Airway epithelial cell (primary cell): ENCODE measurements around the gene ENTPD2. TPM values are rescaled to one million over a fixed set of nuclear protein-coding genes. Genes with fewer than 3 reads are reported as not detected.

Experiments
- total RNA-seq: library from RNA; depleted of rRNA; stranded (reverse); fragments of >200 nt; gene quantifications from 2 replicates; pipeline ENCODE4 v1.2.3, GENCODE V29; 2015

ENTPD2 gene
- total RNA-seq, result 1.1 and 1.4 TPM in 2 replicates

DNA sequence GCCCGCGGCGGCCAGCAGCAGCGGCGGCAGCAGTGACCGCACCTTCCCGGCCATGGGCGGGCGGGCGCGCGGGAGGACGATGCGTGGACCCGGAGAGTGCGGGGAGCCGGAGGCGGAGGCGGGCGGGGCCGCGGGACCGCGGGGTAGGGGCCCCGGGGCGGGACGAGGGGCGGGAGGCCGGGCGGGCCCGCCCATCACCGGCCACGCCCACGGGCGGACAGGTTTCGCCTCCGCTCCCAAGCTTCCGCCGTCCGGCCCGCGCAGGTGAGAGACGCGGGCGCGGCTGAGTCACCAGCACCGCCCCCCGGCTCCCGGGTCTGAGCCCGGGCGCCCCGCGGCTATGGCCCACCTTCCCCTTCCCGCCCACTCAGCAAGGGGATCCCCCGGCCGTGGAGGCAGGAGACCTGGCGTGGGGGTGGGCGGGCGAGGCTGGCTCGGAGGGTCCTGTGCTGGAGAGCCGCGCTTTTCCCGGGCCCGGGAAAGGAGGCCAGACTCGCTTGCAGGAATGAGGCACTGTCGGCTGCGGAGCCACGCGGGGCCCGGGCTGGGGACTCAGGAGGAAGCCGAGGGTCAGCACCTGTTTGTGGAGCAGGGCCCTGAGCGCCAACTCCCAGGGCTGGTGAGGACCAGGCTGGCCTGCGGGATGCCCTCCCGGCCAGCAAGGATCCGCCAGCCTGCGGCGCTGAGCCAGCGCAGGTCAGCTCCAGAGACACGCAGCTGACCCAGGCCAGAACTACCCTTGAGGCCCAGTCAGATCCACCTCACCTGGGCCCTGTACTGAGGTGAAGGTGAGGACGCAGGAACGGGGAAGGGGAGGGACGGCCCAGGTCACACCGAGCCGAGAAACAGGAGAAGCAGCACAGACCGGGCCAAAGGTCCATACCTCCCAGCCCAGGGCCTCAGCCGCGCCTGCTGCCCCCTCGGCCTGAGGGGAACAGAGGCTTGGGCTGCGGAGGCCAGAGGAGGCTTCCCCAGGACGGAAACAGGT, at the start of gene ENTPD2:
TSS of gene ENTPD2 (minus strand) at position 118 of the 988 bp plus-strand sequence. CDS start at position 54, 64 bp downstream.

DNA sequence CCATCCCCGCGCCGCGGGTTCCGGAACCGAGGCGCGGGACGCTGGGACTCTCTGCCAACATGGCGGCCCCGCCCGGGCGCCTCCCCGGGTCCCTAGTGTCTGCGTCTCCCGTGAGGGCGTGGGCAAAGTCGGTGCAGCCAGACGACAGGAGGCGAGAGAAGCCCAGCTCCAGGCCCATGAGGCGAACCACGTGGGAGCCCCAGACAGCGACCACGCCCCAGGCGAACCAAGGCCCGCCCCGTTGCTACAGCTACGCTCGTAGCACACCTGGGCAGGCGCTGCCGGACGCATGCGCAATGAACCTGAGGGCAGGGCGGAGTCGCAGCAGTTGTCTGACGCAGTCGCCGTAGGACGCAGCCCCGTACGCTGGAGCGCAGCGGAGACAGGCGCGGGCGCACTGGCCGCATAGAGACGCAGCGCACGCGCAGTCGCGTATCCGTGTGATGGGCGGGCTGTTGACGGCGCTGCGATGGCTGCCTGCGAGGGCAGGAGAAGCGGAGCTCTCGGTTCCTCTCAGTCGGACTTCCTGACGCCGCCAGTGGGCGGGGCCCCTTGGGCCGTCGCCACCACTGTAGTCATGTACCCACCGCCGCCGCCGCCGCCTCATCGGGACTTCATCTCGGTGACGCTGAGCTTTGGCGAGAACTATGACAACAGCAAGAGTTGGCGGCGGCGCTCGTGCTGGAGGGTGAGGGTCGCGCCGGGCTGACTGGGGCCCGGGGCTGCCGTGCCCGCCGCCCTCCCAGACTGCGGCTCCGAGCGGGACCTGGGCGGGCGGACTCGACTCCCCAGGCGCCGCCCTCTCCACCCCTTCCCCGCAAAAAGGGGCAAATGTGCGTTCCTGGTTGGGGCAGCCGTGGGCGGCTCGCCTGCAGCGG, 32.9 kb upstream of the ENTPD2 start, which contains the start of gene MAN1B1:
TSS of gene MAN1B1 (plus strand) at position 455 of the 878 bp plus-strand sequence. CDS start at position 470, 15 bp downstream.

DNA sequence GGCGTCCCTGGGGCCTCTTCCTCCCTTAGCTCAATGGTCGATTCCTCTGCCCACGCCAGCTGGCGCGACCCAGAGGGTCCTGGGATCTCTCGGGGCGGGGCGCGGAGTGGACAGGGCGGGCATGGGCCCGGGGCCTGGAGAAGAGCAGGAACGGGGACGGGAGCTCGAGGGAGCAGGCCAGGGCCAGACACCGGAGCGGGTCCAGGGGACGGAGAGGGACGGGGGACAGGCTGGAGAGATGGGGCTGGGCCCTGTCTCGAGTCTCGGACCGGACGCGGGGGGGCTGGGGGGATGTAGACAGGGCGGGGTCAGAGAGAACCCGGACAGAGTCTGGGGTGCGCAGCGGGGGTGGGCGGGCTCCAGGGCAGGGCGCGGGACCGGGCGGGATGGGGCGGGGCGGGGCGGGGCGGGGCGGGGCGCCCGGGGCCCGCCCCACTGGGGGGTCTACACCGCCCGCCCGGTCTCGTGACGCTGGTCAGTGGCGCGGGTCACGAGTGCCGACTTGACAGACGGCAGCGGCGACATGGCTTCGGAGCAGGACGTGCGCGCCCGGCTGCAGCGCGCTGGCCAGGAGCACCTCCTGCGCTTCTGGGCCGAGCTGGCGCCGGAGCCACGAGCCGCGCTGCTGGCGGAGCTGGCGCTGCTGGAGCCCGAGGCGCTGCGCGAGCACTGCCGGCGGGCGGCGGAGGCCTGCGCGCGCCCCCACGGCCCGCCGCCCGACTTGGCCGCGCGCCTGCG, 23.3 kb upstream of the ENTPD2 start, which contains the start of gene UAP1L1:
TSS of gene UAP1L1 (plus strand) at position 508 of the 738 bp plus-strand sequence. CDS start at position 524, 16 bp downstream.

DNA sequence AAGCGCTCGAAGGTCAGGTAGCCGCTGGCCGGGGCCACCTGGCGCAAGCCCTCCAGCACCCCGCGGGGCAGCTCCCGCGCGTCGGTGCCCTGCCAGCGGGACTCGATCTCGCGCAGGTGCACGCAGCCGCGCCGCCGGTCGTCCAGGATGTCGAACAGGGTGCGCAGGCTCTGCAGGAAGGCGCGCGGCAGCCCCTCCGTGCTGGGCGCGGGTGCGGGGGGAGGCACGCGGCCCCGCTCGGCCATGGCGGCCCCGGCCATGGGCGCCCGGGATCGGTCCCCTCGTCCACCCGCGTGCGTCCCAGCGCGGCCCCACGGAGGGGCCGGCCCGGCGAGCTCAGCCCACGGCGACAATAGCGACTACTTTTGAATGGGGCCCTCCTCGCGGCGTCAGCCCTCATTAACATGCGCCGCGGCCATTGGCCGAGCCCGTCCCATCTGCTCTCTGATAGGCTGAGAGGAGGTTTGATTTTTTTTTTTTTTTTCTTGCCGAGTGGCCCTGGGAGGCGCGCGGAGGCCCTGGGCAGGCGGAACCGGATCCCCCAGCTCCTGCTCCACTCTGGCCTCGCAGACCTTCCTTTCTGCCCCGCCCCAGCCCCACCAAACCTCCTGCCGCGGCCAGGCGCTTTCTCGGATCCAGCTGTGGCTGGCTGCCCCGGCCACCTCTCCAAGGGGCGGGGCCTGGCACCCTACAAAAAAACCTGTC, 16.5 kb upstream of the ENTPD2 start, which contains the start of gene SAPCD2:
TSS of gene SAPCD2 (minus strand) at position 357 of the 705 bp plus-strand sequence. CDS start at position 260, 97 bp downstream.

DNA sequence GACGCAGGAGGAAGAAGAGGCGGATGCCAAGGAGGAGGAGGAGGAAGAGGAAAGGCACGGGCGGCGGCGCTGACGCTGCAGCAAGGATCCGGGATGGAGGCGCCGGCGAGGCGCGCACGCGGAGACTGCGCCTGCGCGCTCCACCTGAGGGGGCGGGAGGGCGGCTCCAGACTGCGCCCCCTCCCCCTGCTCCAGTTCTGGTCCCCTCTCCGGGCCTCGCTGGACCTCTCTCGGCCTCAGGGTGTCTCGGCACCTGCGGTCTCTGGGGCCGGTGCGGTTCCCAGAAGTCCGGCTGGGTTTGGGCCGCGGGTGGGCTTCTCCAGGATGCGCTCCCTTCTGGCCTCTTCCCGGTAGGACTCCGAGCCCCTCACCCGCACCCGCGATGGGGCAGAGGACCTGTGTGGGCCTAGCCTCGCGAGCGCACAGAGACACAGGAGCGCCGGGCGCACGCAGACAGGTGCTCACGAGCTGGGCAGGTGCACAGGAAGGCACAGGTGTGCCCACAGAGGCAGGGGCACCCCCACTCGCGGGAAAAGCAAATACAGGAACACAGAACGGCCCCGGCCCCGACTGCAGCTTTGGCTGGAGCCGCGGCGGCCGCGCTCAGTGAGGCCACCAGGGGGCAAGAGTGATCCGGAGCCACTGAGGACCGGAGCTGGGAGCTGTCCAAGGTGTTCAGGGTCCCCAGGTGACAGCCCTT, 7.6 kb downstream of the ENTPD2 start, which contains the start of gene NPDC1:
TSS of gene NPDC1 (minus strand) at position 90 of the 700 bp plus-strand sequence. CDS start 188 bp downstream, outside the sequence.

DNA sequence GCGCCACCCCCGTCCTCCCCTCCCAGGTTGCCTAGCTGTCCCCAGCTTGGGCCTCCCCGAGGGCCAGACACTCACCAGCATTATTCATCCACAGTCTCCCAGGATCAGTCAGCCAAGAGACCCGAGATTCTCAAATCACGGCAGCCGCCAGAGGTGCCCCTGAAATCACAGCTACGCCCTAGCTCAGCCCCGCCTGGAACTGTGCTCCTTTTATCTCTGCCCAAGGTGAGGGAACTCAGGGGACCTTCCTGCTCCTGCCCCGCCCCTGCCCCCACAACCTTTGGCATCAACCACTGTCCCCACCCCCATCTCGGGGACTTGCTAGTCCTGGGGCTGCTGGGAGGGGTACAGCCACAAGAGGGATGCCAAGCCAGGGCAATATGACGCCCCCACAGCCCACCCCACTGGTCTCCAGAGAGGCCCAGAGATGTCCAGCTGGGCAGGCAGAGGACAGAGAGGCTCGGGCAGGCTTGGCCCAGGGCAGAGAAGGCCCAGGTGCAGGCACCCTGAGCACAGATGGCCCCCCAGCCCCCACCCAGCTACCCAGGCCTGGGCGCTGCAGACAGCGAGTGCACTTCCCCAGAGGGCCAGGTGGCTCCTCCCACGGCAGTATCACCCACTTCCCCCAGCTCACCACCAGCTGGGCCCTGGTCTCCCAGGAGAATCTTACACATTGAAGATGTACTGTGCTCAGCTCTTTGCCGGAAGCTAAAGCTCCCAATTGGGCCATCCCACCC, 21.8 kb downstream of the ENTPD2 start, which contains the start of gene FUT7:
TSS of gene FUT7 (minus strand) at position 185 of the 737 bp plus-strand sequence. CDS start at position 88, 97 bp downstream.

DNA sequence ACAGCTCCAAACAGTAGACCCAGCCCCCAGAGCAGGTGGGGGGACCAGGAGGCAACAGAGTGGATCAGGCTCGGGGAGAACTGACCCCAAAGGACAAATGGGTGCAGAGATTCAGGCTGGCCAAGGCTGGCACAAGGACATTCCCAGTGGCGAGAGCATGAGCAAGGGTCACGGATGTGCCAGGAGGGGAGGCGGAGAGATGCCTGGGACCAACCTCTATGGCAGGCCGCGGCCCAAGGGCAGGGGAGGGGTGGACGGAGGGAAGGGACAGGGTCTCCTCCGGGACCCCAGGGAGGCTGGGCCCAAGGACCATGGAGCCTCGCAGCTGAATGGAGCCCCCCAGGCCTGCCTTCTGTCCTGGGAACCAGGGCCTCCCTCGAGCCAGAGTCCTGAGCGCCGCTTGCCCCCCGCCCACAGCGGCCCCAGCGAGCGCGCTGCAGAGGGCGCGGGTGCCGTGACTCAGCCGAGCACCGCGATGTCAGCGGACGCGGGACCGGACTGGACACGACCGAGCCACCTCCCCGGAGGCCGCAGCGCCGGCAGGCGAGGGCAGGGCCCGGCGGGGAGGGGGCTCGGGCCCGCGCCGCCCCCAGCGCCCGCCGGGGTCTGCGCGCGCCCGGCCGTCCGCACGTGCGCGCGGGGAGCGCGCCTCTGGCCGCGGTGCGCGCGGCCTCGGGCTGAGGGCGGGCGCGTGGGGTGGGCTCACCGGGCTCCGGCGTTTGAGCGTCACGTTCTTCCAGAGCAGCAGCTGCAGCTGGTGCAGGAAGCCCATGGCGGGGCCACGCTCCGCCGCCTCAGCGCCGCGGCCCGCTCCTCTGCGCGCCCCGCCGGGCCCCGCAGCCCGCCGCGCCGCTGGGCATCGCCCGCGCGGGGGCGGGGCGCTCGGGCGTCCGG, 26.2 kb downstream of the ENTPD2 start, which contains the start of gene ABCA2:
TSS of gene ABCA2 (minus strand) at position 869 of the 894 bp plus-strand sequence. CDS start at position 772, 97 bp downstream.

Other genes with a start within 250 kb of the ENTPD2 start
- 86.5 and 106 TPM in 2 replicates for gene RABL6, start 246.1 kb downstream of the ENTPD2 start, total RNA-seq
- gene AJM1, start 211.6 kb downstream of the ENTPD2 start, total RNA-seq, result 1.8 and 2.0 TPM in 2 replicates
- 109 and 144 TPM in 2 replicates for gene PHPT1, start 204.7 kb downstream of the ENTPD2 start, total RNA-seq
- 0.74 and 1.4 TPM in 2 replicates for gene MAMDC4, start 201.7 kb downstream of the ENTPD2 start, total RNA-seq
- 341 and 351 TPM in 2 replicates for gene EDF1, start 187.8 kb downstream of the ENTPD2 start, total RNA-seq
- 11.5 and 16.3 TPM in 2 replicates for gene TRAF2, start 167.5 kb downstream of the ENTPD2 start, total RNA-seq
- 147 and 164 TPM in 2 replicates for gene FBXW5, start 109.3 kb downstream of the ENTPD2 start, total RNA-seq
- gene C8G, start 108.8 kb downstream of the ENTPD2 start, total RNA-seq, result not detected in 2 replicates
- not detected in 2 replicates for gene LCN12, start 101.8 kb downstream of the ENTPD2 start, total RNA-seq
- not detected in 2 replicates for gene PTGDS, start 76.6 kb downstream of the ENTPD2 start, total RNA-seq
- gene LCNL1, start 71.1 kb downstream of the ENTPD2 start, total RNA-seq, result not detected in 2 replicates
- gene PAXX, start 61.6 kb downstream of the ENTPD2 start, total RNA-seq, result 50.9 and 69.2 TPM in 2 replicates
- 179 and 203 TPM in 2 replicates for gene CLIC3, start 57.5 kb downstream of the ENTPD2 start, total RNA-seq
- gene ABCA2, start 25.8 kb downstream of the ENTPD2 start, total RNA-seq, result 11.9 and 15.6 TPM in 2 replicates
- gene FUT7, start 22.0 kb downstream of the ENTPD2 start, total RNA-seq, result not detected in 2 replicates
- 36.7 and 39.0 TPM in 2 replicates for gene NPDC1, start 7.9 kb downstream of the ENTPD2 start, total RNA-seq
- 31.6 and 31.9 TPM in 2 replicates for gene SAPCD2, start 16.5 kb upstream of the ENTPD2 start, total RNA-seq
- 2.7 and 4.0 TPM in 2 replicates for gene UAP1L1, start 23.5 kb upstream of the ENTPD2 start, total RNA-seq
- gene MAN1B1, start 32.9 kb upstream of the ENTPD2 start, total RNA-seq, result 59.0 and 62.8 TPM in 2 replicates
- 52.1 and 52.4 TPM in 2 replicates for gene DPP7, start 60.7 kb upstream of the ENTPD2 start, total RNA-seq
- 0.14 and 0.42 TPM in 2 replicates for gene GRIN1, start 85.1 kb upstream of the ENTPD2 start, total RNA-seq
- gene LRRC26, start 116.0 kb upstream of the ENTPD2 start, total RNA-seq, result 0.35 and 0.70 TPM in 2 replicates
- not detected in 2 replicates for gene TMEM210, start 118.0 kb upstream of the ENTPD2 start, total RNA-seq
- 14.7 and 15.9 TPM in 2 replicates for gene ANAPC2, start 134.5 kb upstream of the ENTPD2 start, total RNA-seq
- gene SSNA1, start 134.6 kb upstream of the ENTPD2 start, total RNA-seq, result 119 and 122 TPM in 2 replicates
- gene TPRN, start 146.7 kb upstream of the ENTPD2 start, total RNA-seq, result 11.4 and 12.5 TPM in 2 replicates
- gene TMEM203, start 151.6 kb upstream of the ENTPD2 start, total RNA-seq, result 38.4 and 43.2 TPM in 2 replicates
- gene NDOR1, start 151.6 kb upstream of the ENTPD2 start, total RNA-seq, result 9.2 and 12.6 TPM in 2 replicates
- gene RNF208, start 168.2 kb upstream of the ENTPD2 start, total RNA-seq, result 0.70 and 1.5 TPM in 2 replicates
- 17.3 and 19.3 TPM in 2 replicates for gene CYSRT1, start 171.1 kb upstream of the ENTPD2 start, total RNA-seq
- gene RNF224, start 173.4 kb upstream of the ENTPD2 start, total RNA-seq, result 0.35 and 0.70 TPM in 2 replicates
- 0.14 TPM in 1 of 2 replicates, not detected in the other for gene SLC34A3, start 176.8 kb upstream of the ENTPD2 start, total RNA-seq
- gene TUBB4B, start 187.2 kb upstream of the ENTPD2 start, total RNA-seq, result 738 and 813 TPM in 2 replicates
- not detected in 2 replicates for gene STPG3, start 197.2 kb upstream of the ENTPD2 start, total RNA-seq
- 47.5 and 54.2 TPM in 2 replicates for gene NELFB, start 201.3 kb upstream of the ENTPD2 start, total RNA-seq
- 44.0 and 48.1 TPM in 2 replicates for gene TOR4A, start 223.7 kb upstream of the ENTPD2 start, total RNA-seq
- gene NRARP, start 248.2 kb upstream of the ENTPD2 start, total RNA-seq, result 14.6 and 30.0 TPM in 2 replicates